GM23248 (cell line): ENCODE results near the gene CTAGE4. TPM values are rescaled to one million over a fixed set of nuclear protein-coding genes. Genes with fewer than 3 reads are reported as not detected.
"Not testable (repeated sequence)": the region's sequence is repeated elsewhere in the genome, so short reads cannot be mapped to it uniquely, and the experiment has no call there.

Source experiments
- DNase-seq: peaks from one replicate; pipeline ENCODE4 v3.0.0-alpha.2; 2015
- H2AFZ ChIP-seq: fragments of 200-600 bp; sonication (generic); 2 replicates; pipeline ENCODE4 v1.6.1; 2016; ENCODE audit warnings: antibody characterized with exemption
- H3F3A ChIP-seq: fragments of 200-600 bp; sonication (generic); 2 replicates; pipeline ENCODE4 v1.6.1; 2016; ENCODE audit warnings: mild to moderate bottlenecking, antibody characterized with exemption, mixed run types; ENCODE audit not compliant: insufficient read depth
- H3K27ac ChIP-seq: fragments of 200-600 bp; sonication (generic); 2 replicates; pipeline ENCODE4 v1.5.1; 2016; ENCODE audit warnings: mild to moderate bottlenecking
- H3K27me3 ChIP-seq: fragments of 200-600 bp; sonication (generic); replicated peaks from 2 replicates; pipeline ENCODE4 v1.6.1; 2016; ENCODE audit warnings: mild to moderate bottlenecking; ENCODE audit not compliant: insufficient read depth
- H3K36me3 ChIP-seq: fragments of 200-600 bp; sonication (generic); 2 replicates; pipeline ENCODE4 v1.6.1; 2016; ENCODE audit warnings: low read depth, mild to moderate bottlenecking
- H3K4me1 ChIP-seq: fragments of 200-600 bp; sonication (generic); 2 replicates; pipeline ENCODE4 v1.6.1; 2016; ENCODE audit warnings: mild to moderate bottlenecking; ENCODE audit not compliant: insufficient read depth
- H3K4me2 ChIP-seq: fragments of 200-600 bp; sonication (generic); one replicate; pipeline ENCODE4 v1.6.1; 2016; ENCODE audit warnings: mild to moderate bottlenecking; ENCODE audit not compliant: unreplicated experiment
- H3K4me3 ChIP-seq: fragments of 200-600 bp; sonication (generic); 2 replicates; pipeline ENCODE4 v1.5.1; 2016; ENCODE audit warnings: mild to moderate bottlenecking
- H3K79me2 ChIP-seq: fragments of 200-600 bp; sonication (generic); 2 replicates; pipeline ENCODE4 v1.6.1; 2016; ENCODE audit warnings: mild to moderate bottlenecking; ENCODE audit not compliant: insufficient read depth
- H3K9ac ChIP-seq: fragments of 200-600 bp; sonication (generic); 2 replicates; pipeline ENCODE4 v1.6.1; 2016; ENCODE audit warnings: mild to moderate bottlenecking
- H3K9me2 ChIP-seq: fragments of 200-600 bp; sonication (generic); 2 replicates; pipeline ENCODE4 v1.6.1; 2016; ENCODE audit warnings: mixed run types, mild to moderate bottlenecking, moderate library complexity; ENCODE audit not compliant: insufficient read depth
- H3K9me3 ChIP-seq: fragments of 200-600 bp; sonication (generic); one replicate; pipeline ENCODE4 v1.6.1; 2017; ENCODE audit warnings: low read depth
- H4K20me1 ChIP-seq: fragments of 200-600 bp; sonication (generic); 2 replicates; pipeline ENCODE4 v1.6.0; 2016; ENCODE audit not compliant: insufficient read depth
- WGBS, 2 experiments: methylation state at CpG; one replicate each; pipeline ENCODE4 v1.1.6; 2015 to 2017; ENCODE audit warnings: low lambda C conversion rate in 2 of 2, low coverage in 1 of 2; ENCODE audit errors: missing lambda C conversion rate in 2 of 2; 5-methylcytosine and 5-hydroxymethylcytosine counted together
- in situ Hi-C: fragments of 300-500 bp; cut with MboI; formaldehyde crosslinking; loops from 2 replicates; pipeline ENCODE4 v1.15.0; 2020
- polyA plus RNA-seq: library from polyadenylated mRNA; unstranded; fragments of >200 nt; fragmentation: Nextera tagmentation; extraction: Ambion mirVana; gene quantifications from 2 replicates; pipeline ENCODE4 v1.2.1, GENCODE V29; 2016
- total RNA-seq: library from RNA; depleted of rRNA; stranded (reverse); fragments of >200 nt; shearing (Covaris generic); gene quantifications from 2 replicates; pipeline ENCODE4 v1.2.3, GENCODE V29; 2014; rRNA removed

Gene CTAGE4
- total and polyA plus RNA-seq, 2 experiments from 2014 or later: 1.0 TPM; not detected in 1

DNA sequence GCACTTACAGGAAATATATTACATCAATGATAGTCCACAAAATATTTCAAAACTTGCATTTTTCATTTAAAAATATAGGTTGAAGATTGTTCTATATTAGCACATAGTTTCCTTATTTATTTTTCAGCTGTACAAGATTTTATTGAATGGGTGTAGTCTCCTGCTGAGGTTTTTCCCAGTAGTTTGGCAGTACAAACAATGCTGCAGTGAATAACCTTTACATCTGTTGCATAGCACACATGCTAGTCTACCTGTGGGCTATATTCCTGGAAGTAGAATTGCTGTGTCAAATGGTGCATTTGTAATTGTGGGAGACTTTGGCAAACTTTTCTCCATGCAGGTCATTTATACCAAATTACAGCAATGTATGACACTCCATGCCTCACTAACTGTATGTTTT is 37.3 kb downstream of the CTAGE4 start:
- H3F3A ChIP-seq, H2AFZ ChIP-seq, H3K9ac ChIP-seq, H3K27ac ChIP-seq, H3K4me1 ChIP-seq, H3K36me3 ChIP-seq, H3K27me3 ChIP-seq, H3K9me3 ChIP-seq, H3K4me2 ChIP-seq, H3K9me2 ChIP-seq, H4K20me1 ChIP-seq, H3K79me2 ChIP-seq, H3K4me3 ChIP-seq, in situ Hi-C loops, DNase-seq: not testable (repeated sequence)

GRCh38 chr7:144223675-144224074 is 40.4 kb downstream of the CTAGE4 start:
- H3K4me1 ChIP-seq, H3K9me3 ChIP-seq, H3K27me3 ChIP-seq, H3K79me2 ChIP-seq, H4K20me1 ChIP-seq, H3K27ac ChIP-seq, H3K9me2 ChIP-seq, DNase-seq, in situ Hi-C loops, H3K4me3 ChIP-seq, H3K36me3 ChIP-seq, H2AFZ ChIP-seq, H3K4me2 ChIP-seq, H3F3A ChIP-seq, H3K9ac ChIP-seq: not testable (repeated sequence)

GRCh38 chr7:144226866-144227265 is 43.6 kb downstream of the CTAGE4 start:
- in situ Hi-C loops, H3F3A ChIP-seq, H4K20me1 ChIP-seq, H3K36me3 ChIP-seq, H3K27ac ChIP-seq, H3K9ac ChIP-seq, H2AFZ ChIP-seq, H3K4me2 ChIP-seq, H3K4me1 ChIP-seq, H3K9me3 ChIP-seq, H3K9me2 ChIP-seq, H3K4me3 ChIP-seq, H3K79me2 ChIP-seq, H3K27me3 ChIP-seq: not testable (repeated sequence)
- DNase-seq: peak; percentile 1
- 38% methylated on average over 3 of the region's 4 CpGs for whole genome bisulfite sequencing, 2 experiments

GRCh38 chr7:144228810-144229209 is 45.5 kb downstream of the CTAGE4 start:
- H4K20me1 ChIP-seq, H2AFZ ChIP-seq, H3K4me3 ChIP-seq, H3F3A ChIP-seq, in situ Hi-C loops, H3K9me3 ChIP-seq, H3K9me2 ChIP-seq, H3K9ac ChIP-seq, DNase-seq, H3K4me2 ChIP-seq, H3K4me1 ChIP-seq, H3K79me2 ChIP-seq, H3K27ac ChIP-seq, H3K36me3 ChIP-seq, H3K27me3 ChIP-seq: not testable (repeated sequence)
- 35 to 43% methylated on average over 2 of the region's 3 CpGs for WGBS, 2 experiments

DNA sequence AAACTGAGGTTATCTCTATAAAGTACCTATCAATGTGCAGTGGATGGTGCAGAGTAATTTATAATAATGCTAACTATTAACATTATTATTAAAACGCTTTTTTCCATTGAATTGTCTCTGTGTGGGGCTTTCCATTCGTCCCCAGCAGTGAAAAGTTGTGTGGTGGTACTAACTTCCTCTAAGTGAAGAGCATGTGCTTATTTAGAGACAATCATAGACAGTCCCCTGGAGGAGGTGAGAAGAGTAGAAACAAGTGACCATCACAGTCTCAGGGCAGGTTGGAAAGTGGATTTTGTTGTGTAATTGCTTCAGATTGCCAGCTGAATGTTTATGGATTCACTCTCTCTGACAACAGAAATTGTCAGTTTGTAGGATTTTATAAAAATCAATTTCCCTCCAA is 47.8 kb downstream of the CTAGE4 start:
- H3K9ac ChIP-seq, H4K20me1 ChIP-seq, H3K4me1 ChIP-seq, H3K4me2 ChIP-seq, H3K36me3 ChIP-seq, H3K9me3 ChIP-seq, H2AFZ ChIP-seq, H3K79me2 ChIP-seq, H3K4me3 ChIP-seq, H3K27me3 ChIP-seq, H3K9me2 ChIP-seq, H3K27ac ChIP-seq, in situ Hi-C loops, H3F3A ChIP-seq, DNase-seq: not testable (repeated sequence)
- WGBS, 2 experiments: no CpG with 5 or more reads among the region's 2 CpGs

DNA sequence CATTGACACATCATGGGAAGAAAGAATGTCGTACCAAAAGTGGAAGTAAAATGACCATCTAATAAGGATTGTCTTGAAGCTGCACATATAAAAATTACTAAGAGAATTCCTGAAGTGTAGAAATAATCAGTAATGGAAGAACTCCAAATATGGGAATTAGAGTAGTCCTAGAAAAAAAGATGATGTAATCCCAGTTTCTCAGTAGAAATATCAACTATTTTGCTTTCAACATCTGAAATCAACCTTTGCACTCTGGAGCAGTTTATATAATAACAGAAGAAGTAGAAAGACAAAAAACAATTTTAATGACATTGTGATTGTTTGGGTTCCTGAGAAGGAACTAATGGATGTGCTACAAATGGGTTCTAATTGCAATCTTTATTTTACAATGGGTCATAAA is 49.8 kb downstream of the CTAGE4 start:
- DNase-seq, H3K79me2 ChIP-seq, H3K9me3 ChIP-seq, H3K4me1 ChIP-seq, H3K27me3 ChIP-seq, H3K4me2 ChIP-seq, H3K9me2 ChIP-seq, H4K20me1 ChIP-seq, H3K27ac ChIP-seq, H2AFZ ChIP-seq, H3K36me3 ChIP-seq, in situ Hi-C loops, H3F3A ChIP-seq, H3K4me3 ChIP-seq, H3K9ac ChIP-seq: not testable (repeated sequence)
- 44 to 63% methylated on average over 1 of the region's 1 CpG for WGBS, 2 experiments

Other genes with a start within 250 kb of the CTAGE4 start
- gene OR2F2, start 248.2 kb upstream of the CTAGE4 start, total RNA-seq: not detected in 2 replicates
- gene OR2F2, start 248.2 kb upstream of the CTAGE4 start, polyA plus RNA-seq: not detected in 2 replicates
- not detected in 2 replicates for gene OR2F1, start 228.6 kb upstream of the CTAGE4 start, total RNA-seq
- not detected in 2 replicates for gene OR2F1, start 228.6 kb upstream of the CTAGE4 start, polyA plus RNA-seq
- gene OR6B1, start 183.1 kb upstream of the CTAGE4 start, total RNA-seq: not detected in 2 replicates
- not detected in 2 replicates for gene OR6B1, start 183.1 kb upstream of the CTAGE4 start, polyA plus RNA-seq
- gene OR2A5, start 134.5 kb upstream of the CTAGE4 start, total RNA-seq: not detected in 2 replicates
- not detected in 2 replicates for gene OR2A5, start 134.5 kb upstream of the CTAGE4 start, polyA plus RNA-seq
- not detected in 2 replicates for gene OR2A25, start 113.7 kb upstream of the CTAGE4 start, total RNA-seq
- gene OR2A25, start 113.7 kb upstream of the CTAGE4 start, polyA plus RNA-seq: not detected in 2 replicates
- gene OR2A12, start 97.2 kb upstream of the CTAGE4 start, total RNA-seq: not detected in 2 replicates
- not detected in 2 replicates for gene OR2A12, start 97.2 kb upstream of the CTAGE4 start, polyA plus RNA-seq
- gene OR2A2, start 73.9 kb upstream of the CTAGE4 start, total RNA-seq: not detected in 2 replicates
- gene OR2A2, start 73.9 kb upstream of the CTAGE4 start, polyA plus RNA-seq: not detected in 2 replicates
- not detected in 2 replicates for gene OR2A14, start 60.3 kb upstream of the CTAGE4 start, total RNA-seq
- not detected in 2 replicates for gene OR2A14, start 60.3 kb upstream of the CTAGE4 start, polyA plus RNA-seq
- 3.4 and 4.3 TPM in 2 replicates for gene ARHGEF35, start 12.4 kb downstream of the CTAGE4 start, total RNA-seq
- 4.5 and 5.8 TPM in 2 replicates for gene ARHGEF35, start 12.4 kb downstream of the CTAGE4 start, polyA plus RNA-seq
- 0.25 and 0.32 TPM in 2 replicates for gene OR2A42, start 56.1 kb downstream of the CTAGE4 start, total RNA-seq
- gene OR2A42, start 56.1 kb downstream of the CTAGE4 start, polyA plus RNA-seq: 0.06 TPM in 1 of 2 replicates, not detected in the other
- 1.1 TPM in 1 of 2 replicates, not detected in the other for gene OR2A7, start 81.3 kb downstream of the CTAGE4 start, total RNA-seq
- gene OR2A7, start 81.3 kb downstream of the CTAGE4 start, polyA plus RNA-seq: 0.22 and 0.26 TPM in 2 replicates
- 0.13 TPM in 1 of 2 replicates, not detected in the other for gene CTAGE8, start 85.8 kb downstream of the CTAGE4 start, total RNA-seq
- not detected in 2 replicates for gene CTAGE8, start 85.8 kb downstream of the CTAGE4 start, polyA plus RNA-seq
- 0.13 and 0.32 TPM in 2 replicates for gene OR2A1, start 129.0 kb downstream of the CTAGE4 start, total RNA-seq
- 0.10 and 0.15 TPM in 2 replicates for gene OR2A1, start 129.0 kb downstream of the CTAGE4 start, polyA plus RNA-seq
- 2.4 TPM in 2 replicates for gene ARHGEF5, start 171.9 kb downstream of the CTAGE4 start, total RNA-seq
- gene ARHGEF5, start 171.9 kb downstream of the CTAGE4 start, polyA plus RNA-seq: 2.6 and 2.9 TPM in 2 replicates
- gene NOBOX, start 220.2 kb downstream of the CTAGE4 start, total RNA-seq: not detected in 2 replicates
- gene NOBOX, start 220.2 kb downstream of the CTAGE4 start, polyA plus RNA-seq: not detected in 2 replicates